NB4 (cell line): ENCODE data around the gene GALNT4.

ENCODE experiments used
- DNase-seq: peaks from one replicate; pipeline ENCODE4 v3.0.0; 2010; ENCODE audit warnings: low read depth
- H3K4me3 ChIP-seq: one replicate; pipeline ENCODE4 v1.5.1; 2011; ENCODE audit warnings: mild to moderate bottlenecking, low read depth, low read length, moderate library complexity
- MYC ChIP-seq: IDR thresholded peaks from 2 replicates; pipeline ENCODE4 v1.6.1; 2011; ENCODE audit warnings: low read depth, low read length
- POLR2A ChIP-seq: IDR thresholded peaks from 2 replicates; pipeline ENCODE4 v1.6.1; 2011; ENCODE audit warnings: mild to moderate bottlenecking; ENCODE audit not compliant: insufficient read length; ENCODE audit errors: extremely low read depth
- TF ChIP-seq, protein P1 (sequence below): IDR thresholded peaks from 2 replicates; pipeline ENCODE4 v1.6.1; 2011; ENCODE audit warnings: low read depth, low read length
- TF ChIP-seq, protein P2 (sequence below): IDR thresholded peaks from one replicate; pipeline ENCODE4 v1.5.1; 2012; ENCODE audit warnings: low read depth, low read length

The GALNT4 gene

GRCh38 chr12:89490922-89491321 is 33.7 kb downstream of the GALNT4 start:
- H3K4me3 ChIP-seq = no peak overlapping the region
- TF ChIP-seq POLR2A (no peak), MYC (no peak)
- TF ChIP-seq, protein P1, sequence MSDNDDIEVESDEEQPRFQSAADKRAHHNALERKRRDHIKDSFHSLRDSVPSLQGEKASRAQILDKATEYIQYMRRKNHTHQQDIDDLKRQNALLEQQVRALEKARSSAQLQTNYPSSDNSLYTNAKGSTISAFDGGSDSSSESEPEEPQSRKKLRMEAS = no peak
- TF ChIP-seq, protein P2, sequence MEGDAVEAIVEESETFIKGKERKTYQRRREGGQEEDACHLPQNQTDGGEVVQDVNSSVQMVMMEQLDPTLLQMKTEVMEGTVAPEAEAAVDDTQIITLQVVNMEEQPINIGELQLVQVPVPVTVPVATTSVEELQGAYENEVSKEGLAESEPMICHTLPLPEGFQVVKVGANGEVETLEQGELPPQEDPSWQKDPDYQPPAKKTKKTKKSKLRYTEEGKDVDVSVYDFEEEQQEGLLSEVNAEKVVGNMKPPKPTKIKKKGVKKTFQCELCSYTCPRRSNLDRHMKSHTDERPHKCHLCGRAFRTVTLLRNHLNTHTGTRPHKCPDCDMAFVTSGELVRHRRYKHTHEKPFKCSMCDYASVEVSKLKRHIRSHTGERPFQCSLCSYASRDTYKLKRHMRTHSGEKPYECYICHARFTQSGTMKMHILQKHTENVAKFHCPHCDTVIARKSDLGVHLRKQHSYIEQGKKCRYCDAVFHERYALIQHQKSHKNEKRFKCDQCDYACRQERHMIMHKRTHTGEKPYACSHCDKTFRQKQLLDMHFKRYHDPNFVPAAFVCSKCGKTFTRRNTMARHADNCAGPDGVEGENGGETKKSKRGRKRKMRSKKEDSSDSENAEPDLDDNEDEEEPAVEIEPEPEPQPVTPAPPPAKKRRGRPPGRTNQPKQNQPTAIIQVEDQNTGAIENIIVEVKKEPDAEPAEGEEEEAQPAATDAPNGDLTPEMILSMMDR = no peak
- no peak for DNase-seq

DNA sequence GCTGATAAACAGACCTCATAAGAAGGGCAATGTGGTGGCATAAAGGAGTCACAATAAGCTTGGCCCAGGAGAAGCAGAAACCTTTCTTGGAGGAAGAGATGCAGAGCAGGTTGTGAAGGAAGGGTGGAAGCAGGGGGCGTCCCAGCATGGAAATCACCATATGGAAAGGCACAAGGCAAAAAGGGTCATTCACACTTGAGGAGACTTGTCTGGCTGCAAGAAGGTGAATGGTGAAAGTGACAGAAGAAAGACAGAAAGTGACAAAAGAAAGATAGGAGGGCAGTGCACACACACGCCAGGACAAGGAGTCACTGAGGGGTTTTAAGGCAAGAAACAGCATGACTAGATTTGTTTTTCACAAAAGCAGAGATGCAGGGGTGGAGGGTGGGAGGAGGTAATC is 38.3 kb downstream of the GALNT4 start:
- no peak for DNase-seq
- TF ChIP-seq, protein P2 = no peak
- no peak for TF ChIP-seq MYC
- TF ChIP-seq, protein P1 = no peak
- no peak for TF ChIP-seq POLR2A
- no peak overlapping the region for H3K4me3 ChIP-seq

GRCh38 chr12:89484470-89484869 is 40.1 kb downstream of the GALNT4 start:
- H3K4me3 ChIP-seq = no peak overlapping the region
- no peak for DNase-seq
- TF ChIP-seq, protein P1 = no peak
- no peak for TF ChIP-seq POLR2A
- TF ChIP-seq, protein P2 = no peak
- no peak for TF ChIP-seq MYC

DNA sequence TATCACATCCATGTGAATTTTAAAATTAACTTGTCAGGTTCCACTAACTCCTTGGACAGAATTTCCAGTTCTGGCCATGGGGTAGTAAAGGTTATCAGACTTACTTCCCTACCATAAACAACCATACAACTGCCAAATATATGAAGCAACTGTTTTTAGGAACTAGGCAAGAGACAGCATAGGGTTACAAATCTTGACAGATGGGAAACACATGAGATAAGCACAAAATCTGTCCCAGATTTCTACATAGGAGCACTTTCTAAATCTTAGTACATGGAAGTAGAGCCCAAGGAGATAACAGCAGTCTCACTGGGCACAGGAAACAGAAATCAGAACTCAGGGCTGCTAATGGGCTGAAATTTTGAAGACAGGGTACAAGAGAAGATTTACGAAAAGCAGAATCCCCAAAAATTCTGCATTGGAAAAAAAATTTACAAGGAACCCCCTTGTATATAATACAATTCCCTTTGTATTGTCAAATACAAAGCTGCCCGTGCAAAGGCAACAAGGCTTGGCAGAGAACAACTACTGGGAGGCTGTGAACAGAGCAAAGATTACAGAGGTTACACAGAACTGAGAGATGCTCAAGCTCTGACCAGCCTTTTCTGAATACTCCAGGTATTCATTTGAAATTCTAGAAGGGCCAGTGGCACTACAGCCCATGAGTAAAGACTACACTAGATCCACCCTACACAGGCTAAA is 43.2 kb downstream of the GALNT4 start:
- TF ChIP-seq POLR2A = no peak
- TF ChIP-seq, protein P2 = no peak
- TF ChIP-seq, protein P1 = no peak
- TF ChIP-seq MYC = no peak
- H3K4me3 ChIP-seq = no peak overlapping the region
- DNase-seq = no peak

DNA sequence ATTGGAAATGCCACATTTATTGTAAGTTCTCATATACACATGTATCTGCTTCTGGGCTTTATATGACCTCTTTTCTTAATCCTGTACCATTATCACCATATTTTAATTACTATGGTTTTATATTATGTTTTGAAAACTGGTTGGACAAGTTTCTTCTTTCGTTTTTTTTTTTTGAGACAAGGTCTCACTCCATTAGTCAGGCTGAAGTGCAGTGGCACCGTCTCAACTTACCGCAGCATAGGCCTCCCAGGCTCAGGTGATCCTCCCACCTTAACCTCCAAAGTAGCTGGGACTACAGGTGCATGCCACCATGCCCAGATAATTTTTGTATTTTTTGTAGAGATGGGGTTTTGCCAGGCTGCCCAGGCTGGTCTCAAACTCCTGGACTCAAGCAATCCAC is 44.6 kb downstream of the GALNT4 start:
- DNase-seq = no peak
- TF ChIP-seq POLR2A = no peak
- TF ChIP-seq MYC = no peak
- TF ChIP-seq, protein P2 = no peak
- TF ChIP-seq, protein P1 = no peak
- H3K4me3 ChIP-seq = no peak overlapping the region
